Erythroblast (primary cell): ENCODE data around the gene MTERF2.
"Not testable (repeated sequence)": the region's sequence is repeated elsewhere in the genome, so short reads cannot be mapped to it uniquely, and the experiment has no call there.

Source experiments
- DNase-seq, 2 experiments: peaks; one replicate each; lab custom pipeline; 2025; lab: John Stamatoyannopoulos, UW
- GATA1 ChIP-seq: IDR thresholded peaks from 2 replicates; pipeline ENCODE4 v1.6.1; 2011; ENCODE audit warnings: low read depth, mild to moderate bottlenecking, control low read depth, low read length, moderate library complexity
- POLR2A ChIP-seq: IDR thresholded peaks from 2 replicates; pipeline ENCODE4 v1.6.1; 2011; ENCODE audit warnings: mild to moderate bottlenecking, low read length

Gene MTERF2

DNA sequence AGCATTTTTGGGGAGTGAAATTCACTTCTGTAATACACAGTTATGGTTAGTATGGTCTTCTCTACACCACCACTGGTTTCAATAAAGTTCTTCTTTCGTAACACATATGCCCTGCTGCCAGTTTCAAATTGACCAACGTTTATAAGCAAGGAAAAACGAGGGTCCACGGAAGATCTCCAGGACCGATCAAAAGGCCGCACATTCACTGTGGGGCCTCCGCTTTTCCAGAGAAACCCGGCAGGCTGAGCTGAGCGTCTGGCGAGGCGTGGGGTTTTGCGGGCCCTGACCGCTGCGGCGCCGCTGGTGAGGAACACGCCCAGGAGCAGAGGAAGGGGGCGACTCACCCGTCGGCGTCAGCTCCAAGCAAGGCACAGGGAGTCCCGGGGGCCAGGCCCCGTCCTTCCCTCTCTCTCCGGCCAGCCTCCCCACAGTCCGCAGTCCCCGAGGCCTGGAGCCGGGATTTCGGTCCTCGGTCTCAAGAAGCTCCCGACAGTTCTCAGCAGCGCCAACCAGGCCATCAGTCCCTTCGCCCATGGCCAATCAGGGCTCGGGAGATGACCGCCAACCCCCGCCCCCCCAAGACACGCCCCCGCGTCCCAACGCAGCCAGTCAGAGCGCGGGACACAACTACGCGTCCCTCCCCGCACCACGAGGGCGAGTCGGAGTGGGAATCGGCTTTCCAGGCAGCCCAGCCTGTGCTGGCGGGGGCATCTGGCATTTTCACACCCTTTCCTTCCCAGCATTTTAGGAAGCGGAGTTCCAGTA, at the start of gene MTERF2:
Gene MTERF2 (minus strand): TSS at position 522 of the 765 bp plus-strand sequence. CDS start 8,432 bp downstream, outside the sequence.
- TF ChIP-seq POLR2A (peak; percentile 50), GATA1 (no peak)
- DNase-seq: peak; percentile 92 to 93

- TF ChIP-seq POLR2A (no peak), GATA1 (no peak)
- no peak for DNase-seq
Measured at GRCh38 chr12:107035733-107036132, 48.8 kb upstream of the MTERF2 start.

GRCh38 chr12:107033758-107034739, 47.1 kb upstream of the MTERF2 start:
- TF ChIP-seq GATA1 (no peak), POLR2A (no peak)
- no peak for DNase-seq

DNA sequence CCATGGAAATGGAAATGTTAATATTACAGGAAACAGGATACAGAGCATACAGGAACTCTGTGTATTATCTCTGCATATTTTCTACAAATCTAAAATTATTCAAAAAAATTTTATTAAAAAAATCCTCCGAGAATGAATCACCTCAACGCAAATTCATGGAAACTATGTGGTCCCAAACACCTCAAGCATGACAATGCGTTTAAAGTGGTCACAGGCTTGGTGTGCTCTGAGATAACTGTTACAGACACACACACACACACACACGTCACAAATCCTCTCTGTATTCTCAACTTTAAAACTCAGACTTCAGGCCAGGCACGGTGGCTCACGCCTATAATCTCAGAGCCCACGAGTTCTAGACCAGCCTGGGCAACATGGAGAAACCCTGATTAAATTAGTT, 45.3 kb upstream of the MTERF2 start:
- no peak for DNase-seq
- TF ChIP-seq POLR2A: no peak
- no peak for TF ChIP-seq GATA1

- no peak for DNase-seq
- TF ChIP-seq POLR2A: no peak
- TF ChIP-seq GATA1: no peak
Measured at GRCh38 chr12:107031061-107031460, 44.1 kb upstream of the MTERF2 start.

GRCh38 chr12:107029081-107029480, 42.1 kb upstream of the MTERF2 start:
- TF ChIP-seq POLR2A (no peak), GATA1 (no peak)
- DNase-seq: no peak

GRCh38 chr12:107027636-107028053, 40.7 kb upstream of the MTERF2 start:
- DNase-seq: peak in 1 of 2 experiments; percentile 20
- no peak for TF ChIP-seq GATA1
- no peak for TF ChIP-seq POLR2A

- DNase-seq: no peak
- TF ChIP-seq GATA1 (no peak), POLR2A (no peak)
Measured at GRCh38 chr12:107026806-107027635, 40.1 kb upstream of the MTERF2 start.

- DNase-seq: not testable (repeated sequence)
Measured at GRCh38 chr12:107026356-107026755, 39.4 kb upstream of the MTERF2 start.

DNA sequence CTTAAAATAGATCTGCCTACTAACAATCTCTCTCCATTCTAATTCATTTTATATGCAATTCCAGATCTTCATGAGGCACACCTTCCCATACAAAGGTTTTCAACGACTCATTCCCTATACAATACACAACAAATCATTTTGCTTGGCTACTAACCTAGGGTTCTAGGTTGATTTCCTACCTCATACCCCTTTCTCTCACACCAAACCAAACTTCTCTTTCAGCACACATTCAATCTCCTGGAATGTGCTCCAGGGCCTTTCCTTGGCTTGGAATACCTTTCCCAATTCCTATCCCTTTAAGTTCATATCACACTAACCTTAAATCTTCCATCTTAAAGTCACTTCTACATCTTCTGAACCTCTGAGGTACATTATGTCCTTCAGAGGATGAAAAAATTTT, 38.7 kb upstream of the MTERF2 start:
- TF ChIP-seq GATA1 (no peak), POLR2A (no peak)
- DNase-seq: no peak

- TF ChIP-seq GATA1: no peak
- no peak for TF ChIP-seq POLR2A
- no peak for DNase-seq
Measured at GRCh38 chr12:107019546-107019945, 32.6 kb upstream of the MTERF2 start.

DNA sequence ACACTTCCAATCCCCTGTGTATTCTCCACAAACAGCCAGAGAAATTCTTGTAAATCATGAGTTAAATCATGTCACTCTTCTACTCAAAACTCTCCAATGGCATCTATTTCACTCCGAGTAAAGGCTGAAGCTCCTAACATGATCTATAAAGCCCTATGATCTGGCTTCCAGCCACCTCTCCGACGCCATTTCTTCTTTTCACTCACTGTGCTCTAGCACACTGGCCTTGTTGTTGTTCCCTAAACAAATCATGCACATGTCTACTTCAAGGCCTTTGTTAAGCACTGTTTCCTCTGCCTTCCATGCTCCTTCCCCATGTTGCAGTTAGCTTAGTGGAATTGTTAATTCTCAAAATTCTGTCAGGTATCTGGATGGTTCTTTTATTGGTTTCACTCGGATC, 30.1 kb upstream of the MTERF2 start:
- no peak for TF ChIP-seq GATA1
- TF ChIP-seq POLR2A: no peak
- no peak for DNase-seq

GRCh38 chr12:107014055-107014454, 27.1 kb upstream of the MTERF2 start:
- TF ChIP-seq GATA1 (no peak), POLR2A (no peak)
- DNase-seq: no peak

DNA sequence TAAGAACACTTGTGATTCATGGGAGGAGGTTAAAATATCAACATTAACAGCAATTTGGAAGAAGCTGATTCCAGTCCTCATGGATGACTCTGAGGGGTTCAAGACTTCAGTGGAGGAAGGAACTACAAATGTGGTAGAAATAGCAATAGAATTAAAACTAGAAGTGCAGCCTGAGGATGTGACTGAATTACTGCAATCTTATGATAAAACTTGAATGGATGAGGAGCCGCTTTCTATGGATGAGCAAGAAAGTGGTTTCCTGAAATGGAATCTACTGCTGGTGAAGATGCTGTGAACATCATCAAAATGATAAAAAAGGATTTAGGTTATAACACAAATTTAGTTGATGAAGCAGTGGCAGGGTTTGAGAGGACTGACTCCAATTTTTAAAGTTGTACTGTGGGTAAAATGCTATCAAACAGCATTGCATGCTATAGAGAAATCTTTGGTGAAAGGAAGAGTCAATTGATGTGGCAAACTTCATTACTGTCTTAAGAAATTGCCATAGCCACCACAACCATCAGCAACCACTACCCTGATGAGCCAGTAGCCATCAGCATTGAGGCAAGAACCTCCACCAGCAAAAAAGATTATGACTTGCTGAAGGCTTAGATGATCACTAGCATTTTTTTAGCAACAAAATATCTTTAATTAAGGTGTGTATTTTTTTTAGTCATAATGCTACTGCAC, 25.9 kb upstream of the MTERF2 start:
- no peak for TF ChIP-seq POLR2A
- no peak for TF ChIP-seq GATA1
- DNase-seq: no peak
